Parathyroid adenoma (tissue), 2 donors: ENCODE results near the gene LMX1B.

Experiments
- H2AFZ ChIP-seq: fragments of 300-600 bp; sonication (generic); one replicate; pipeline ENCODE4 v1.7.0; 2017; ENCODE audit warnings: antibody characterized with exemption, mild to moderate bottlenecking
- H3K27ac ChIP-seq: fragments of 300-600 bp; sonication (generic); one replicate; pipeline ENCODE4 v1.7.0; 2017
- H3K27me3 ChIP-seq: fragments of 300-600 bp; sonication (generic); one replicate; pipeline ENCODE4 v1.7.0; 2017; ENCODE audit warnings: low read length; ENCODE audit not compliant: control insufficient read depth, insufficient read depth
- H3K36me3 ChIP-seq: fragments of 300-600 bp; sonication (generic); one replicate; pipeline ENCODE4 v1.7.0; 2017; ENCODE audit warnings: low read length; ENCODE audit not compliant: control insufficient read depth, insufficient read depth
- H3K4me1 ChIP-seq: fragments of 300-600 bp; sonication (generic); one replicate; pipeline ENCODE4 v1.7.0; 2017; ENCODE audit warnings: control low read depth
- H3K4me2 ChIP-seq: fragments of 300-600 bp; sonication (generic); one replicate; pipeline ENCODE4 v1.7.0; 2017; ENCODE audit warnings: low read length
- H3K4me3 ChIP-seq: fragments of 300-600 bp; sonication (generic); one replicate; pipeline ENCODE4 v1.7.0; 2017; ENCODE audit warnings: low read depth, low read length
- H3K79me2 ChIP-seq: fragments of 300-600 bp; sonication (generic); one replicate; pipeline ENCODE4 v1.7.0; 2017; ENCODE audit warnings: control low read depth
- H3K9ac ChIP-seq: fragments of 300-600 bp; sonication (generic); one replicate; pipeline ENCODE4 v1.7.0; 2017; ENCODE audit warnings: mild to moderate bottlenecking
- H3K9me3 ChIP-seq: fragments of 300-600 bp; sonication (generic); one replicate; pipeline ENCODE4 v1.7.0; 2017; ENCODE audit warnings: low read length; ENCODE audit not compliant: control insufficient read depth
- TF ChIP-seq, protein P1 (sequence below): fragments of 300-600 bp; sonication (generic); IDR thresholded peaks from one replicate; pipeline ENCODE4 v1.7.0; 2017; ENCODE audit warnings: antibody characterized with exemption, mild to moderate bottlenecking
- donor health status: primary hyperparathyroidism.

LMX1B gene

DNA sequence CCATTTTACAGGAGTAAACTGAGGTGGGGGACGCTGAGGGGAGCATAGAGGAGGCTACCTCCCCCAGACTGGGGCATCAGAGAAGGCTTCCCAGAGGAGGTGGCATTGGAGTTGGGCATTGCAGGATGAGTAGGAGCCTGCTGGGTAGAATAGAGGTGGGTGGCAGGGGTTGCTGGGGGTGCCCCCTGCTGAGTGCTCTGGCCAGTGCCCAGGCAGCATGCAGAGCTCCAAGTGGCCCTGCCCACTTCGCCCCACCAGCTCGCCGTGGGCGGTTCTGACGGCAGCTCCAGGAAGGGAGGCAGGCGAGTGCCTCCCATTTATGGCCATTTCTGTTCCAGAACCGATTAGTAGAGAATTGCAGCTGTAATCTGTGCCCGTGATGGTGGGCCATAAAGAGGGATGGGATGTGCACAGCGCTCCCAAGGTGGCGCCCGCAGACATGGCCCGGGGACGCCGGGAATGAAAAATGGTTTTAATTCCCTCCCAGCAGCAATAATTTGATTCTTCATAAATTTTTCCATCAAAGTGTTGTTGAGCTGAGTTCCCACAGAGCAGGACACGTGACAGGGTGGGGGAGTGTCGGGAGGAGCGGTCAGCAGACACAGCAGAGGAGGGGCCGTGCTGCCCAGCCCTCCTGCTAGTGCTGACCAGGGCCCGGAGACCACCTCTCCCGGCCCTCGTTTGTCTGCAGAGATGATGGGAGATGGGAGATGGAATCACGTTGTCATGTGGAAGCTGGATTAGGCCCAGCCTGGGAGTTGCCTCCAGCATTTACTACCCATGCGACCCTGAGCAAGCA, 75.5 kb downstream of the LMX1B start:
- Histone ChIP-seq H3K36me3 (no peaks in the 10 kb centered on the region), H3K4me1 (no peaks in the 10 kb centered on the region), H2AFZ (no peak overlapping the region), H3K27me3 (no peaks in the 10 kb centered on the region), H3K9me3 (no peaks in the 10 kb centered on the region), H3K79me2 (no peaks in the 10 kb centered on the region), H3K9ac (no peak overlapping the region), H3K27ac (no peak overlapping the region), H3K4me3 (no peak overlapping the region), H3K4me2 (no peak overlapping the region)
- TF ChIP-seq, protein P1, sequence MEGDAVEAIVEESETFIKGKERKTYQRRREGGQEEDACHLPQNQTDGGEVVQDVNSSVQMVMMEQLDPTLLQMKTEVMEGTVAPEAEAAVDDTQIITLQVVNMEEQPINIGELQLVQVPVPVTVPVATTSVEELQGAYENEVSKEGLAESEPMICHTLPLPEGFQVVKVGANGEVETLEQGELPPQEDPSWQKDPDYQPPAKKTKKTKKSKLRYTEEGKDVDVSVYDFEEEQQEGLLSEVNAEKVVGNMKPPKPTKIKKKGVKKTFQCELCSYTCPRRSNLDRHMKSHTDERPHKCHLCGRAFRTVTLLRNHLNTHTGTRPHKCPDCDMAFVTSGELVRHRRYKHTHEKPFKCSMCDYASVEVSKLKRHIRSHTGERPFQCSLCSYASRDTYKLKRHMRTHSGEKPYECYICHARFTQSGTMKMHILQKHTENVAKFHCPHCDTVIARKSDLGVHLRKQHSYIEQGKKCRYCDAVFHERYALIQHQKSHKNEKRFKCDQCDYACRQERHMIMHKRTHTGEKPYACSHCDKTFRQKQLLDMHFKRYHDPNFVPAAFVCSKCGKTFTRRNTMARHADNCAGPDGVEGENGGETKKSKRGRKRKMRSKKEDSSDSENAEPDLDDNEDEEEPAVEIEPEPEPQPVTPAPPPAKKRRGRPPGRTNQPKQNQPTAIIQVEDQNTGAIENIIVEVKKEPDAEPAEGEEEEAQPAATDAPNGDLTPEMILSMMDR: no peak

- no peaks in the 10 kb centered on the region for H3K9me3 ChIP-seq
- H3K4me3 ChIP-seq: no peak overlapping the region
- H3K9ac ChIP-seq: no peak overlapping the region
- H3K27ac ChIP-seq: no peak overlapping the region
- H3K4me2 ChIP-seq: no peak overlapping the region
- no peaks in the 10 kb centered on the region for H3K27me3 ChIP-seq
- H2AFZ ChIP-seq: no peak overlapping the region
- H3K4me1 ChIP-seq: no peaks in the 10 kb centered on the region
- H3K79me2 ChIP-seq: no peaks in the 10 kb centered on the region
- H3K36me3 ChIP-seq: no peaks in the 10 kb centered on the region
- TF ChIP-seq, protein P1: peak; percentile 63
Observed at GRCh38 chr9:126690431-126691051, 76.8 kb downstream of the LMX1B start.

DNA sequence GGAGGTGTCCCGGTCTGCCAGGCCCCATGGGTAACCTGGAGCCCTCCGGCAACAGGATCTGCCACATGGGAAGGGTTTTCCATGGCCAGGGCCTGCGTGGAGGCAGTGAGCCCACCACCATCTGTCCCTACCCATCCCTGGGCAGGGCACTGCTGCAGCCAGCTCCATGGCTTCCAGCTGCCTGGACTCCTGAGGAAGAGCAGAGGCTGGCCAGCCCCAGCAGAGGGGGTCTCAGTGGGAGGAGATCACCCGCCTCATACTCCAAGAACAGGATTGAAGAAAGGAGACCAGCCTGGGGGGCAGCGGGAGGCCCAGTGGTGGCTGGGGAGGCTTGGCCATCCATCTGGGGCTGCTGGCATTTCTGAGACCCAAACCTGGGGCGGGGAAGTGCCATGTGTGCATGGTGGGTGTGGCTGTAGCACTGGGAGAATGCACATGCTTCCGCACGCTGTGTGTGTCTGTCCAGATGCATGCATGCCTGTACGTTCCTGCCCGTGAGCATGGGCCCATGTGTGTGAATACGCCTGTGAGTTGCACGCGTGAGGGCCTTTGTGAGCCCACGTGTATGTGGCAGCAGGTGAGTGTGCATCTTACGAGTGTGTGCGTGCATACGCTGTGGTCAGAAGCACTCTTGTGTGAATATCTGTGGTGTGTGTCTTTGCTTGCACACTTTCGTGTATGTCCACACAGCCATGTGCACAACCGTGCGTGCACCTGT, 78.5 kb downstream of the LMX1B start:
- TF ChIP-seq, protein P1: no peak
- no peaks in the 10 kb centered on the region for H3K36me3 ChIP-seq
- H3K4me2 ChIP-seq: no peak overlapping the region
- H3K4me3 ChIP-seq: no peak overlapping the region
- H3K27ac ChIP-seq: no peak overlapping the region
- H2AFZ ChIP-seq: no peak overlapping the region
- no peak overlapping the region for H3K9ac ChIP-seq
- H3K9me3 ChIP-seq: no peaks in the 10 kb centered on the region
- no peaks in the 10 kb centered on the region for H3K79me2 ChIP-seq
- H3K27me3 ChIP-seq: no peaks in the 10 kb centered on the region
- H3K4me1 ChIP-seq: no peaks in the 10 kb centered on the region

DNA sequence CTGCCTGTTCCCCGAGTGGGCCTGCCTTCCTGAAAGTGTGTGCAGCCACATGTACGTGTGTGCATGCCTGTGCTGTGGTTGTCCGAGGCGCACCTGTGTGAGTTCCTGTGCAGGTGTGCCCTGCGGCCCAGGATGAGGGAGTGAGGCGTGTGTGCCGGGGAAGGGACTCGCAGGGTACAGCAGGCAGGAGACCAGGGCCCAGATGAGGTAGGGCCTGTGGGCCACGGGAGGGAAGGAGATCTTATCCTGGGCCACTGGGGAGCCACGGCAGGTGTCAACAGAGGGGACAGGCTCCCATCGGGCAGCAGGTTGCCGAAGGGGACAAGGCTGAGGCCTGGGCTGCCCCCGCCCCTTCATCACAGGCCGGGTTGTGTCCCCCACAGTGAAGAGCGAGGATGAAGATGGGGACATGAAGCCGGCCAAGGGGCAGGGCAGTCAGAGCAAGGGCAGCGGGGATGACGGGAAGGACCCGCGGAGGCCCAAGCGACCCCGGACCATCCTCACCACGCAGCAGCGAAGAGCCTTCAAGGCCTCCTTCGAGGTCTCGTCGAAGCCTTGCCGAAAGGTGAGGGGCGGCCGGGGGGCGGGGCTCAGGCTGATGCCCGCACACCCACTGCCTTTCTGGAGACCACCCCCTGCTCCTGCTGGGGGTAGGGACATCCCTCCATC, 79.2 kb downstream of the LMX1B start:
- Histone ChIP-seq H3K4me2 (no peak overlapping the region), H3K4me3 (no peak overlapping the region), H3K27ac (no peak overlapping the region), H3K9me3 (no peaks in the 10 kb centered on the region), H2AFZ (no peak overlapping the region), H3K9ac (no peak overlapping the region), H3K79me2 (no peaks in the 10 kb centered on the region), H3K27me3 (no peaks in the 10 kb centered on the region), H3K36me3 (no peaks in the 10 kb centered on the region), H3K4me1 (no peaks in the 10 kb centered on the region)
- TF ChIP-seq, protein P1: no peak
